LNCaP clone FGC (cell line): ENCODE data around the gene SHISA4.
"Not testable (repeated sequence)": the region's sequence is repeated elsewhere in the genome, so short reads cannot be mapped to it uniquely, and the experiment has no call there.

Experiments
- DNase-seq: peaks from one replicate; pipeline ENCODE4 v3.0.0-alpha.2; 2011; ENCODE audit warnings: low read depth
- H3K4me3 ChIP-seq: 2 replicates; pipeline ENCODE4 v1.5.1; 2011; ENCODE audit warnings: mild to moderate bottlenecking, low read depth, low read length, control low read depth
- CTCF ChIP-seq: IDR thresholded peaks from 2 replicates; pipeline ENCODE4 v1.5.1; 2012; ENCODE audit warnings: mild to moderate bottlenecking; ENCODE audit not compliant: control insufficient read depth, insufficient read depth; ENCODE audit errors: extremely low read depth

The SHISA4 gene

GRCh38 chr1:201898240-201898894 is 9.7 kb downstream of the SHISA4 start:
- no peak for DNase-seq
- H3K4me3 ChIP-seq: no peak overlapping the region
- no peak for TF ChIP-seq CTCF

GRCh38 chr1:201898992-201899391 is 10.3 kb downstream of the SHISA4 start:
- TF ChIP-seq CTCF: no peak

GRCh38 chr1:201899683-201900429 is 11.2 kb downstream of the SHISA4 start:
- no peak for DNase-seq
- H3K4me3 ChIP-seq: no peak overlapping the region
- TF ChIP-seq CTCF: no peak

More at GRCh38 chr1:201898992-201899391, 10.3 kb downstream of the SHISA4 start:
- H3K4me3 ChIP-seq: no peak overlapping the region
- DNase-seq: no peak

- no peak for DNase-seq
- no peak overlapping the region for H3K4me3 ChIP-seq
- no peak for TF ChIP-seq CTCF
Observed at GRCh38 chr1:201900476-201900875, 11.8 kb downstream of the SHISA4 start.

GRCh38 chr1:201901036-201901435 is 12.3 kb downstream of the SHISA4 start:
- not testable (repeated sequence) for DNase-seq, H3K4me3 ChIP-seq

- H3K4me3 ChIP-seq: no peak overlapping the region
- no peak for TF ChIP-seq CTCF
- no peak for DNase-seq
Observed at GRCh38 chr1:201902198-201902597, 13.5 kb downstream of the SHISA4 start.

GRCh38 chr1:201903135-201903534 is 14.4 kb downstream of the SHISA4 start:
- no peak for DNase-seq
- no peak for TF ChIP-seq CTCF
- H3K4me3 ChIP-seq: no peak overlapping the region
